GM12873 (cell line): ENCODE data around the gene TRIO.

Experiments used
- CTCF ChIP-seq: IDR thresholded peaks from 2 replicates; pipeline ENCODE4 v1.5.1; 2012; ENCODE audit warnings: low read depth, mild to moderate bottlenecking, moderate library complexity, low read length, control low read depth; ENCODE audit not compliant: insufficient read depth; ENCODE audit errors: missing control alignments

The TRIO gene

GRCh38 chr5:14491015-14491915, 348.1 kb downstream of the TRIO start:
- no peak for TF ChIP-seq CTCF

GRCh38 chr5:14492331-14492964, 349.3 kb downstream of the TRIO start:
- TF ChIP-seq CTCF, result no peak

GRCh38 chr5:14495301-14495700, 352.2 kb downstream of the TRIO start:
- TF ChIP-seq CTCF, result no peak

- TF ChIP-seq CTCF, result no peak
Observed at GRCh38 chr5:14497311-14497710, 354.2 kb downstream of the TRIO start.

- no peak for TF ChIP-seq CTCF
Observed at GRCh38 chr5:14501353-14502293, 358.5 kb downstream of the TRIO start.

- TF ChIP-seq CTCF, result no peak
Observed at GRCh38 chr5:14502294-14502690, 359.1 kb downstream of the TRIO start.
